WTC11 (cell line): ENCODE data around the gene PARP3.

Source experiments
- CTCF ChIP-seq: fragments of 200-600 bp; IDR thresholded peaks from 2 replicates; pipeline ENCODE4 v1.8.0; 2022; ENCODE audit warnings: antibody characterized with exemption
- E2F1 ChIP-seq: sonication (generic); formaldehyde crosslinking; IDR thresholded peaks from 2 replicates; pipeline ENCODE4 v1.8.0; 2022; ENCODE audit warnings: mild to moderate bottlenecking, missing genetic modification reagents
- ESRRA ChIP-seq: sonication (generic); formaldehyde crosslinking; IDR thresholded peaks from 2 replicates; pipeline ENCODE4 v1.8.1; 2022; ENCODE audit warnings: mild to moderate bottlenecking, missing genetic modification reagents, borderline replicate concordance
- FOXP4 ChIP-seq: sonication (generic); formaldehyde crosslinking; IDR thresholded peaks from 2 replicates; pipeline ENCODE4 v1.8.0; 2022; ENCODE audit warnings: mild to moderate bottlenecking, missing genetic modification reagents
- GABPB1 ChIP-seq: sonication (generic); formaldehyde crosslinking; IDR thresholded peaks from 2 replicates; pipeline ENCODE4 v1.8.1; 2023; ENCODE audit warnings: mild to moderate bottlenecking, missing genetic modification reagents
- RORB ChIP-seq: fragments of 250-450 bp; sonication (Bioruptor Pico); IDR thresholded peaks from 2 replicates; pipeline ENCODE4 v1.9.0; 2021; ENCODE audit warnings: mild to moderate bottlenecking
- SP1 ChIP-seq: sonication (generic); formaldehyde crosslinking; conservative IDR thresholded peaks from 2 replicates; pipeline ENCODE4 v1.8.1; 2022; ENCODE audit warnings: missing genetic modification reagents

- TF ChIP-seq CTCF, result no peak
- TF ChIP-seq SP1 (CRISPR knock-in tag), result no peak
- no peak for TF ChIP-seq RORB (CRISPR knock-in tag)
- TF ChIP-seq E2F1, result no peak
- no peak for TF ChIP-seq FOXP4
- no peak for TF ChIP-seq GABPB1 (CRISPR knock-in tag)
- no peak for TF ChIP-seq ESRRA (CRISPR knock-in tag)
Observed at GRCh38 chr3:51988286-51989146, 46.4 kb downstream of the PARP3 start.
